ENCODE measurements around the gene ATP9A.

ATP9A gene

GRCh38 chr20:51625105-51625504 is 143.1 kb downstream of the ATP9A start:
- no peak for DNase-seq

- peak; percentile 81 for DNase-seq
These were observed 143.9 kb downstream of the ATP9A start for GRCh38 chr20:51624157-51624731.

DNA sequence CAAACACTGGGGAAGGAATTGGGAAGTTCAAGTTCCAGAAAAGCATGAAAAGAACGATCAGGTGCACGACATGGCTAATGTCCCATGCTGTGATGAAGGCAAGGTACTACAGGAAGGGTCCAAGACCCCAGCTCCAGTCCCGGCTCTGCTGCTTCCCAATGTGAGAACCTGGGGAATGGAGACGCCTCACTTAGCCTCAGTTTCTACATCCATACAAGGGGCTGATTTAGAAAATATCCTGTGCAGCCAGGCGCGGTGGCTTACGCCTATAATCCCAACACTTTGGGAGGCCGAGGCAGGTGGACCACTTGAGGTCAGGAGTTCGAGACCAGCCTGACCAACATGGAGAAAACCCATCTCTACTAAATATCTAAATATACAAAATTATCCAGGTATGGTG is 144.9 kb downstream of the ATP9A start:
- no peak for DNase-seq

GRCh38 chr20:51622004-51622874 is 146.0 kb downstream of the ATP9A start:
- DNase-seq: no peak

GRCh38 chr20:51620432-51620831 is 147.8 kb downstream of the ATP9A start:
- DNase-seq: no peak

DNA sequence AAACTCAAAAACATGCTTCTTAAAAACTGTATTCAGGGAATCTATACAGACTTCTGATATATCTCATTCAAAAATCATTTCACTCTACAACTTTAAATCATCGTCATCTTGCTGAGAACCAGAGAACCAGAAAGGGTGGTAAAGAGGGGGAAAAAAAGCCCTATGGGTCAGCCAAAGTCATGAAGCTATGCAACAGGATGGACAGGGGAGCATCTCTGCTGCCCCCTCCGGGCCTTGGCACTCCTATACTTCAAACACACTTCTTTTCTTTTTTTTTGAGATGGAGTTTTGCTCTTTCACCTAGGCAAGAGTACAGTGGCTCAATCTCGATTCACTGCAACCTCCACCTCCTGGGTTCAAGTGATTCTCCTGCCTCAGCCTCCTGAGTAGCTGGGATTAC is 152.1 kb downstream of the ATP9A start:
- no peak for DNase-seq

DNA sequence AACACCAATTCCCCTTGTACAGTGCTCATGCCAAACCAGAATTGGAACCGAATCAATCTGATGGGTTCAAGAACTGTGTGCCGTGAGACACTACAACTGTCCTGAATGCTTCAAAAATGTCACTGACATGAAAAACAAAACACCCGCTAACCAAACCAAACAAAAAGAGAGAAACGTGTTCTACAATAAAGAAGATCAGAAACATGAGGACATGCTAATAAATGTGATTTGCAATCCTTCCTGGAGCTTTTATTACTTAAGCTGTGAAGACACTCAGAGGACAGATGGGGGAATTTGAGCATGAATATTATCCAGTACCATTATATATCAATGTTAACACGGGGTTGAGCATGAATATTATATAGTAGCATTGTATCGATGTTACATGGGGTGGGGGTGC is 153.5 kb downstream of the ATP9A start:
- no peak for DNase-seq

DNA sequence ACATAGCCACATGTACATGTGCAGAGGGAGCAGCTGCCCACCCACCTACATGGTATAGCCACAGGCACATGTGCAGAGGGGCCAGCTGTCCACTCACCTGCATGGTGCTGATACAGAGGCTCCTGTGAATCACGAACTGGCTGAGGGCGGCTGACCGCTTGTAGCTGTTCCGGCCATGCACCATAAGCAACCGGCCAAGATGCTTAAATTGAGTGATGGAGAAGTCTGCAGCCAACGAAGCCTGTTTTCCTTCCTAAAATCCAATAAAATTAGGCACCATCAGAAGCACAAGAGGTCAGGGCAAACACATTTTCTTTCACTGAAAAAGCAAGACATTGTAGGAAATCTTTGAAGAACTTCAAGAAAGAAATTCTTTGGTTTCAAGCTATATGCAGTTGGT is 154.6 kb downstream of the ATP9A start:
- no peak for DNase-seq

- DNase-seq: no peak
These were observed 155.3 kb downstream of the ATP9A start for GRCh38 chr20:51612896-51613295.

GRCh38 chr20:51611625-51611890 is 156.6 kb downstream of the ATP9A start:
- no peak for DNase-seq

- no peak for DNase-seq
These were observed 157.2 kb downstream of the ATP9A start for GRCh38 chr20:51610761-51611624.

DNA sequence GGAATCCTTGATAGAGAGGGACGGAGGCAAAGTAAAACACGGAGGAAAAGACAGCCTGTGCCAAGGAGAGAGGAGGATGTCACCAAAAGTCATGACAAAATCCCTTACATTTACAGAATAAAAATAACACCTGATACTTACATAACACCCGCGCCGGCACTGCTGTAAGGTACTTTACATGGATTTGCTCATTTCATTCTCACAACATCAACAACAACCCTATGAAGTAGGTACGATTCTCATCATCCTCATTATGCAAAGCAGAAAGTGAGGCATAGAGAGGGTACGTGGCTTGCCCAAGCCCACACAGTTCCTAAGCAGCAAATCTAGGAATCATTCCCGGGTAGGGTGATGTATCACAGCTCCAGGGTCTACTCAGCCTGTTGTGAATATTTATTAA is 158.1 kb downstream of the ATP9A start:
- no peak for DNase-seq

- DNase-seq: no peak
These were observed 158.9 kb downstream of the ATP9A start for GRCh38 chr20:51609251-51609650.

DNA sequence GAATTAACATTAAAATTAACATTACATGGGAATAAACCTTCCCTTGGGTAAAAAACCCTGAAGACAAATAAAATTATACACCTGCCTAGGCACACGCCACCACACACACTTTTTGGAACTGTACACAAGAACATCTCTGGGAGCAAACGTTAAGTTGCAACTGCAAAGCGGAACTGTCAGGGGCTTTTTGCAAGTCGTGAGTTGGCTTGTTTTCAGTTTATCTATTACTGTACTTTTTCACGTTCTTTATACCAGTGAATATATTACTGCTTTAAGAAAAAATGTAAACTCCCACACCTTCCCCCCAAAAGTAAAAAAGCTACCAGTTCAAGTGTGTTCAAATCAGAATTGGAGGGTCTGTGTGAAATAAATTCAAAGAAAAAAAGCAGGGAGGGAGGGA is 160.1 kb downstream of the ATP9A start:
- no peak for DNase-seq

DNA sequence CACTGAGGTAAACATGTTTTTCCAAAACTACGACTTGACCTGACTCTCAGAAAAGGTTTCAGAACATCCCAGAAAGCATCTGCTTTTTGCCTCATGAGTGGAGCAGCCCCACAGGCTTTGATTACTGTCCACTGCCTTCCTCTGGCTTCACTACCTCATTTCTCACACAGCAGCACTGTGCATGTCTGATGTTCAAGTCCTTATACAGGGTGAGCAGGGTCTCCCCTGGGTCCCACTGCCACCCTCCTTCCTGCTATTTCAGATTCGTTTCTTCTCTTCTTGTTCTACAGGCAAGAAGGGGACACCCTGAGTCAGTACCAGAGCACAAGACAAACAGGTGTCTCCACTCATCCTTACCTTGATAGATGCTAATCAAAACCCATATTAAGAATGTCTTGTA is 161.0 kb downstream of the ATP9A start:
- no peak for DNase-seq

- DNase-seq: no peak
These were observed 163.3 kb downstream of the ATP9A start for GRCh38 chr20:51604851-51605250.

GRCh38 chr20:51602131-51602530 is 166.1 kb downstream of the ATP9A start:
- no peak for DNase-seq

GRCh38 chr20:51600950-51601349 is 167.2 kb downstream of the ATP9A start:
- peak; percentile 11 for DNase-seq

- DNase-seq: peak; percentile 17
These were observed 168.2 kb downstream of the ATP9A start for GRCh38 chr20:51600016-51600420.

DNA sequence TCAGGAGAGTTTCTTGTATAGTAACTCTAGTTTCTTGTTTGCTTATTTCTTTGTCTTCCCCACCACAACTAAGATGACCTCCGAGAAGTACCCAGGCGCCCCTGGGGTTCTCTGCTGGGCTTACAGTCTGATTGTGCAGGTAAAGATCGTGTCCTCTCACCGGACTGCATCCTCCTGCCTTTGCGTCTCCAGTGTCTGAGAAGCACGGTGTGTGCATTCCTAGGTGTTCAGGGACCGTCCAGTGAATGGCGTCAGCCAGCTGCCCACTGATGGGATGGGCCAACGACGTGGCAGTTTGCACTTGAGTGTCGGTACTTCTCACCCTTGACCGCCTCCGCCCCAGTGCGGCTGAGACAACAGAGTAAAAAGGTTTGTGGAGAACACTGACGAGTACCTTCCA is 169.6 kb downstream of the ATP9A start:
- no peak for DNase-seq

GRCh38 chr20:51597389-51598231 is 170.6 kb downstream of the ATP9A start:
- no peak for DNase-seq

GRCh38 chr20:51596668-51597388 is 171.4 kb downstream of the ATP9A start:
- DNase-seq: peak; percentile 41
